ENCODE results near the gene SMPD3.

The SMPD3 gene

GRCh38 chr16:68470461-68471150, 22.3 kb upstream of the SMPD3 start:
- H4K20me1 ChIP-seq (ENCODE audit: insufficient read depth, low read length), result no peaks in the 10 kb centered on the region
- peak overlapping the region; percentile 96 for H3K9ac ChIP-seq (ENCODE audit: low read length)
- TF ChIP-seq EZH2phosphoT487 (IDR thresholded peaks at IDR 0.05; ENCODE audit: low read depth), result no peak
- no peak for TF ChIP-seq CTCF (IDR thresholded peaks at IDR 0.05; ENCODE audit: low read depth, low read length)
- no peak overlapping the region for H2AFZ ChIP-seq (ENCODE audit: low read depth, low read length)
- peaks cover 86% of the 10 kb centered on the region for H3K4me1 ChIP-seq (ENCODE audit: low read length)
- no peaks in the 10 kb centered on the region for H3K27me3 ChIP-seq (ENCODE audit: low read depth, low read length)
- H3K4me2 ChIP-seq (ENCODE audit: low read length), result peak overlapping the region; percentile 94
- no peaks in the 10 kb centered on the region for H3K9me3 ChIP-seq (ENCODE audit: insufficient read depth, low read length)
- H3K79me2 ChIP-seq (ENCODE audit: low read length), result no peaks in the 10 kb centered on the region
- peak overlapping the region; percentile 73 for H3K4me3 ChIP-seq (ENCODE audit: low read length)
- no peaks in the 10 kb centered on the region for H3K36me3 ChIP-seq (replicated peaks; ENCODE audit: low read depth, low read length)
- peak overlapping the region; percentile 98 for H3K27ac ChIP-seq (ENCODE audit: low read length)

GRCh38 chr16:68469796-68470460, 21.6 kb upstream of the SMPD3 start:
- H3K4me2 ChIP-seq (ENCODE audit: low read length), result peak overlapping the region; percentile 94
- peak overlapping the region; percentile 98 for H3K27ac ChIP-seq (ENCODE audit: low read length)
- peak overlapping the region; percentile 96 for H3K9ac ChIP-seq (ENCODE audit: low read length)
- TF ChIP-seq CTCF (IDR thresholded peaks at IDR 0.05; ENCODE audit: low read depth, low read length) (no peak), EZH2phosphoT487 (IDR thresholded peaks at IDR 0.05; ENCODE audit: low read depth) (no peak)
- no peak overlapping the region for H2AFZ ChIP-seq (ENCODE audit: low read depth, low read length)
- no peaks in the 10 kb centered on the region for H3K27me3 ChIP-seq (ENCODE audit: low read depth, low read length)
- peak overlapping the region; percentile 73 for H3K4me3 ChIP-seq (ENCODE audit: low read length)
- no peaks in the 10 kb centered on the region for H4K20me1 ChIP-seq (ENCODE audit: insufficient read depth, low read length)
- H3K79me2 ChIP-seq (ENCODE audit: low read length), result no peaks in the 10 kb centered on the region
- H3K9me3 ChIP-seq (ENCODE audit: insufficient read depth, low read length), result no peaks in the 10 kb centered on the region
- H3K4me1 ChIP-seq (ENCODE audit: low read length), result peaks cover 89% of the 10 kb centered on the region
- H3K36me3 ChIP-seq (replicated peaks; ENCODE audit: low read depth, low read length), result no peaks in the 10 kb centered on the region

- Histone ChIP-seq H2AFZ (ENCODE audit: low read depth, low read length) (no peak overlapping the region), H3K27me3 (ENCODE audit: low read depth, low read length) (no peaks in the 10 kb centered on the region), H3K27ac (ENCODE audit: low read length) (peak overlapping the region; percentile 98), H3K4me1 (ENCODE audit: low read length) (peaks cover 82% of the 10 kb centered on the region), H4K20me1 (ENCODE audit: insufficient read depth, low read length) (no peaks in the 10 kb centered on the region), H3K36me3 (replicated peaks; ENCODE audit: low read depth, low read length) (no peaks in the 10 kb centered on the region), H3K4me3 (ENCODE audit: low read length) (no peak overlapping the region), H3K79me2 (ENCODE audit: low read length) (no peaks in the 10 kb centered on the region), H3K9ac (ENCODE audit: low read length) (peak overlapping the region; percentile 96), H3K9me3 (ENCODE audit: insufficient read depth, low read length) (no peaks in the 10 kb centered on the region), H3K4me2 (ENCODE audit: low read length) (peak overlapping the region; percentile 94)
- TF ChIP-seq EZH2phosphoT487 (IDR thresholded peaks at IDR 0.05; ENCODE audit: low read depth) (no peak), CTCF (IDR thresholded peaks at IDR 0.05; ENCODE audit: low read depth, low read length) (no peak)
Measured at GRCh38 chr16:68468842-68469241, 20.5 kb upstream of the SMPD3 start.

- Histone ChIP-seq H3K9ac (ENCODE audit: low read length) (peak overlapping the region; percentile 41), H3K4me3 (ENCODE audit: low read length) (peak overlapping the region; percentile 4; the same call in 1 of the 2 replicates)
Measured at GRCh38 chr16:68466174-68466573, 17.9 kb upstream of the SMPD3 start.

More at GRCh38 chr16:68466174-68466573, 17.9 kb upstream of the SMPD3 start:
- peaks cover 59% of the 10 kb centered on the region for H3K4me1 ChIP-seq (ENCODE audit: low read length)
- TF ChIP-seq EZH2phosphoT487 (IDR thresholded peaks at IDR 0.05; ENCODE audit: low read depth), result no peak
- TF ChIP-seq CTCF (IDR thresholded peaks at IDR 0.05; ENCODE audit: low read depth, low read length), result no peak
- peaks cover 7% of the 10 kb centered on the region for H3K36me3 ChIP-seq (replicated peaks; ENCODE audit: low read depth, low read length)
- no peaks in the 10 kb centered on the region for H3K27me3 ChIP-seq (ENCODE audit: low read depth, low read length)
- H3K4me2 ChIP-seq (ENCODE audit: low read length), result peak overlapping the region; percentile 94
- H3K27ac ChIP-seq (ENCODE audit: low read length), result peak overlapping the region; percentile 98
- no peak overlapping the region; the same call in 1 of the 2 replicates for H2AFZ ChIP-seq (ENCODE audit: low read depth, low read length)
- H4K20me1 ChIP-seq (ENCODE audit: insufficient read depth, low read length), result no peaks in the 10 kb centered on the region
- H3K9me3 ChIP-seq (ENCODE audit: insufficient read depth, low read length), result 0 out of 2 replicates have a peak, but pooled peaks cover 5% of the 10 kb centered on the region
- no peaks in the 10 kb centered on the region for H3K79me2 ChIP-seq (ENCODE audit: low read length)
